Kidney epithelial cell (primary cell): Measurements from ENCODE around the gene UBQLN4. TPM values are rescaled to one million over a fixed set of nuclear protein-coding genes. Genes with fewer than 3 reads are reported as not detected.

Experiments used
- DNase-seq: peaks from one replicate; pipeline ENCODE4 v3.0.0-alpha.2; 2010; ENCODE audit warnings: low read depth
- H3K27me3 ChIP-seq: 2 replicates; pipeline ENCODE4 v1.6.0; 2011; ENCODE audit warnings: low read length; ENCODE audit not compliant: control insufficient read depth, insufficient read depth
- H3K36me3 ChIP-seq: 2 replicates; pipeline ENCODE4 v1.5.1; 2011; ENCODE audit warnings: low read length; ENCODE audit not compliant: control insufficient read depth, insufficient read depth
- H3K4me3 ChIP-seq: 2 replicates; pipeline ENCODE4 v1.5.1; 2011; ENCODE audit warnings: low read depth, mild to moderate bottlenecking, control low read depth, low read length
- total RNA-seq: library from RNA; depleted of rRNA; stranded (reverse); fragments of >200 nt; gene quantifications from 2 replicates; pipeline ENCODE4 v1.2.3, GENCODE V29; 2015
- TF ChIP-seq, protein P1 (sequence below): IDR thresholded peaks from 2 replicates; pipeline ENCODE4 v1.5.1; 2011; ENCODE audit warnings: mild to moderate bottlenecking, moderate library complexity, low read length, control low read depth, inconsistent platforms; ENCODE audit not compliant: insufficient read depth, poor library complexity, severe bottlenecking

Gene UBQLN4
- total RNA-seq, 1 donor from 2014 or later = 28.2 TPM

DNA sequence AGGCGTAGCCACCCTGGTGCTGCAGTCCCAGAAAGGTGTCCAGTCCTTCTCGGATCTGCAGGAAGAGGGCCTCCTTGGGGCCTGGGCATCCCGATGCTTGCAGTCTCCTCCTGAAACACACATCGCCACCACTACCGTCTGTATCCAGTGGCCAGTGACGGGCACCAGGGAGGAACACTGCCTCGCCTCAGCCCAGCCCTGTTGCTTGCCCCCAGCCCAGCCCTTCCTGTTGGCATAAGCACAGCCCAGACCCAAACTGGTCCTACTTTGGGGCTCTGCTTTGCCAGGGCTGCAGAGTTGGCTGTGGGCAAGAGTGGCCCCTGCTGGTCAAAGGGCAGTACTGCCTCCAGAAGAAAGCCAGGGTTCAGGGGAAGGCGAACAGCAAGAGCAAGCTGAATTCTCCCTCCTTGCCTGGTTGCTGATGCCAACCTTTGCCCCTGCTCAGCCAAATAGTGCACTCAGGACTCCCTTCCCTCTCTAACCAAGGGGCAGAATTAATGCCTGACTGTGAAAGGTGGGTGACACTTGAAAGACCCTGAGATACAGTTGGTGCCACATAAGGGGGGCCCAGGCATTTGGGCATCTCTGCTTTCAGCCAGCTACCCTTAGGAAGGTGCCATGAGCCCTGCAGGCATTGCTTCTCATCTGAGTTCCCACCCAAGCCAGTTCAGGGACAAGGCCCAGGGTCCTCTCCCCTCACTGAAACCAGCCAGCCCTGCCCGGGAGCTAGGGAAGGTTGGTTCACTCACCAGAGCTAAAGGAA, 64.2 kb downstream of the UBQLN4 start:
- Histone ChIP-seq H3K27me3 (no peaks in the 10 kb centered on the region), H3K4me3 (no peak overlapping the region), H3K36me3 (no peaks in the 10 kb centered on the region)
- no peak for DNase-seq
- TF ChIP-seq, protein P1, sequence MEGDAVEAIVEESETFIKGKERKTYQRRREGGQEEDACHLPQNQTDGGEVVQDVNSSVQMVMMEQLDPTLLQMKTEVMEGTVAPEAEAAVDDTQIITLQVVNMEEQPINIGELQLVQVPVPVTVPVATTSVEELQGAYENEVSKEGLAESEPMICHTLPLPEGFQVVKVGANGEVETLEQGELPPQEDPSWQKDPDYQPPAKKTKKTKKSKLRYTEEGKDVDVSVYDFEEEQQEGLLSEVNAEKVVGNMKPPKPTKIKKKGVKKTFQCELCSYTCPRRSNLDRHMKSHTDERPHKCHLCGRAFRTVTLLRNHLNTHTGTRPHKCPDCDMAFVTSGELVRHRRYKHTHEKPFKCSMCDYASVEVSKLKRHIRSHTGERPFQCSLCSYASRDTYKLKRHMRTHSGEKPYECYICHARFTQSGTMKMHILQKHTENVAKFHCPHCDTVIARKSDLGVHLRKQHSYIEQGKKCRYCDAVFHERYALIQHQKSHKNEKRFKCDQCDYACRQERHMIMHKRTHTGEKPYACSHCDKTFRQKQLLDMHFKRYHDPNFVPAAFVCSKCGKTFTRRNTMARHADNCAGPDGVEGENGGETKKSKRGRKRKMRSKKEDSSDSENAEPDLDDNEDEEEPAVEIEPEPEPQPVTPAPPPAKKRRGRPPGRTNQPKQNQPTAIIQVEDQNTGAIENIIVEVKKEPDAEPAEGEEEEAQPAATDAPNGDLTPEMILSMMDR = peak; percentile 99

Other genes with a start within 250 kb of the UBQLN4 start
- 25.3 and 27.7 TPM in 2 replicates for gene GON4L, start 196.6 kb downstream of the UBQLN4 start, total RNA-seq
- 23.4 and 28.1 TPM in 2 replicates for gene SYT11, start 194.2 kb downstream of the UBQLN4 start, total RNA-seq
- gene RIT1, start 142.4 kb downstream of the UBQLN4 start, total RNA-seq = 34.8 and 38.8 TPM in 2 replicates
- gene KHDC4, start 119.4 kb downstream of the UBQLN4 start, total RNA-seq = 31.5 and 32.2 TPM in 2 replicates
- gene RXFP4, start 112.2 kb downstream of the UBQLN4 start, total RNA-seq = not detected in 2 replicates
- 197 and 230 TPM in 2 replicates for gene ARHGEF2, start 75.3 kb downstream of the UBQLN4 start, total RNA-seq
- 348 and 428 TPM in 2 replicates for gene SSR2, start 32.8 kb downstream of the UBQLN4 start, total RNA-seq
- gene LAMTOR2, start 984 bp upstream of the UBQLN4 start, total RNA-seq = 96.5 and 108 TPM in 2 replicates
- 30.4 and 46.0 TPM in 2 replicates for gene RAB25, start 7.4 kb upstream of the UBQLN4 start, total RNA-seq
- 34.5 and 34.6 TPM in 2 replicates for gene MEX3A, start 28.7 kb upstream of the UBQLN4 start, total RNA-seq
- 251 and 280 TPM in 2 replicates for gene LMNA, start 60.9 kb upstream of the UBQLN4 start, total RNA-seq
- gene SEMA4A, start 99.8 kb upstream of the UBQLN4 start, total RNA-seq = 2.6 and 3.8 TPM in 2 replicates
- gene SLC25A44, start 140.3 kb upstream of the UBQLN4 start, total RNA-seq = 14.4 and 18.2 TPM in 2 replicates
- 81.8 and 83.6 TPM in 2 replicates for gene PMF1, start 159.2 kb upstream of the UBQLN4 start, total RNA-seq
- gene BGLAP, start 188.4 kb upstream of the UBQLN4 start, total RNA-seq = not detected in 2 replicates
- gene PAQR6, start 194.3 kb upstream of the UBQLN4 start, total RNA-seq = 2.5 TPM in 2 replicates
- 84.4 and 88.7 TPM in 2 replicates for gene SMG5, start 229.0 kb upstream of the UBQLN4 start, total RNA-seq
- gene TMEM79, start 230.5 kb upstream of the UBQLN4 start, total RNA-seq = 1.9 and 3.0 TPM in 2 replicates
- 91.5 and 104 TPM in 2 replicates for gene GLMP, start 241.9 kb upstream of the UBQLN4 start, total RNA-seq
- not detected in 2 replicates for gene VHLL, start 245.5 kb upstream of the UBQLN4 start, total RNA-seq